KOPT-K1 (cell line): ENCODE results near the gene RHBDL3.
"Not testable (repeated sequence)": the region's sequence is repeated elsewhere in the genome, so short reads cannot be mapped to it uniquely, and the experiment has no call there.

Source experiments
- H3K27ac ChIP-seq: fragments of 200-600 bp; sonication (generic); 2 replicates; pipeline ENCODE4 v1.5.1; 2016; ENCODE audit warnings: antibody characterized with exemption, mild to moderate bottlenecking, low read depth, low read length; ENCODE audit not compliant: poor library complexity, severe bottlenecking
- H3K36me3 ChIP-seq: fragments of 200-600 bp; sonication (generic); 2 replicates; pipeline ENCODE4 v1.5.1; 2017; ENCODE audit warnings: antibody characterized with exemption, mild to moderate bottlenecking, low read length, moderate library complexity; ENCODE audit not compliant: insufficient read depth
- H3K9me3 ChIP-seq: fragments of 200-600 bp; sonication (generic); 2 replicates; pipeline ENCODE4 v1.5.1; 2017; ENCODE audit warnings: antibody characterized with exemption, low read length, mild to moderate bottlenecking; ENCODE audit not compliant: insufficient read depth, poor library complexity, severe bottlenecking

The RHBDL3 gene

GRCh38 chr17:32297860-32298259 is 32.2 kb downstream of the RHBDL3 start:
- no peaks in the 10 kb centered on the region for H3K36me3 ChIP-seq
- no peaks in the 10 kb centered on the region for H3K9me3 ChIP-seq
- no peak overlapping the region for H3K27ac ChIP-seq

- Histone ChIP-seq H3K9me3 (no peaks in the 10 kb centered on the region), H3K36me3 (no peaks in the 10 kb centered on the region), H3K27ac (no peak overlapping the region)
These were observed 32.7 kb downstream of the RHBDL3 start for GRCh38 chr17:32298298-32298697.

- Histone ChIP-seq H3K9me3 (no peaks in the 10 kb centered on the region), H3K27ac (no peak overlapping the region), H3K36me3 (no peaks in the 10 kb centered on the region)
These were observed 33.3 kb downstream of the RHBDL3 start for GRCh38 chr17:32298721-32299579.

GRCh38 chr17:32299580-32300164 is 34.0 kb downstream of the RHBDL3 start:
- H3K36me3 ChIP-seq, result no peaks in the 10 kb centered on the region
- no peak overlapping the region for H3K27ac ChIP-seq

GRCh38 chr17:32302037-32302436 is 36.4 kb downstream of the RHBDL3 start:
- no peaks in the 10 kb centered on the region for H3K36me3 ChIP-seq
- H3K9me3 ChIP-seq, result no peaks in the 10 kb centered on the region
- no peak overlapping the region for H3K27ac ChIP-seq

More at GRCh38 chr17:32299580-32300164, 34.0 kb downstream of the RHBDL3 start:
- no peaks in the 10 kb centered on the region for H3K9me3 ChIP-seq

- Histone ChIP-seq H3K36me3 (no peaks in the 10 kb centered on the region), H3K27ac (no peak overlapping the region), H3K9me3 (no peaks in the 10 kb centered on the region)
These were observed 37.4 kb downstream of the RHBDL3 start for GRCh38 chr17:32302860-32303649.

GRCh38 chr17:32303781-32304288 is 38.2 kb downstream of the RHBDL3 start:
- Histone ChIP-seq H3K36me3 (no peaks in the 10 kb centered on the region), H3K9me3 (no peaks in the 10 kb centered on the region), H3K27ac (no peak overlapping the region)

- H3K27ac ChIP-seq, result no peak overlapping the region
- H3K9me3 ChIP-seq, result no peaks in the 10 kb centered on the region
These were observed 39.4 kb downstream of the RHBDL3 start for GRCh38 chr17:32305049-32305448.

GRCh38 chr17:32307658-32308057 is 42.0 kb downstream of the RHBDL3 start:
- Histone ChIP-seq H3K9me3 (no peaks in the 10 kb centered on the region), H3K36me3 (no peaks in the 10 kb centered on the region), H3K27ac (no peak overlapping the region)

More at GRCh38 chr17:32305049-32305448, 39.4 kb downstream of the RHBDL3 start:
- no peaks in the 10 kb centered on the region for H3K36me3 ChIP-seq

GRCh38 chr17:32311028-32311536 is 45.5 kb downstream of the RHBDL3 start:
- Histone ChIP-seq H3K27ac (no peak overlapping the region), H3K9me3 (no peaks in the 10 kb centered on the region), H3K36me3 (no peaks in the 10 kb centered on the region)

- no peak overlapping the region for H3K27ac ChIP-seq
- H3K36me3 ChIP-seq, result no peaks in the 10 kb centered on the region
- H3K9me3 ChIP-seq, result no peaks in the 10 kb centered on the region
These were observed 49.0 kb downstream of the RHBDL3 start for GRCh38 chr17:32314636-32315035.

GRCh38 chr17:32315171-32315570 is 49.5 kb downstream of the RHBDL3 start:
- Histone ChIP-seq H3K27ac (no peak overlapping the region), H3K36me3 (no peaks in the 10 kb centered on the region), H3K9me3 (no peaks in the 10 kb centered on the region)

GRCh38 chr17:32316653-32317052 is 51.0 kb downstream of the RHBDL3 start:
- H3K27ac ChIP-seq, H3K36me3 ChIP-seq, H3K9me3 ChIP-seq: not testable (repeated sequence)

- Histone ChIP-seq H3K27ac (no peak overlapping the region), H3K9me3 (no peaks in the 10 kb centered on the region), H3K36me3 (no peaks in the 10 kb centered on the region)
These were observed 51.7 kb downstream of the RHBDL3 start for GRCh38 chr17:32317353-32317752.

GRCh38 chr17:32318071-32318470 is 52.4 kb downstream of the RHBDL3 start:
- Histone ChIP-seq H3K36me3 (no peaks in the 10 kb centered on the region), H3K27ac (no peak overlapping the region), H3K9me3 (no peaks in the 10 kb centered on the region)
